Measurements from ENCODE around the gene ENTPD2. TPM values are rescaled to one million over a fixed set of nuclear protein-coding genes. Genes with fewer than 3 reads are reported as not detected.

The ENTPD2 gene
- total and polyA plus RNA-seq, 8 donors = 0.71 to 4.7 (median 2.4) TPM

DNA sequence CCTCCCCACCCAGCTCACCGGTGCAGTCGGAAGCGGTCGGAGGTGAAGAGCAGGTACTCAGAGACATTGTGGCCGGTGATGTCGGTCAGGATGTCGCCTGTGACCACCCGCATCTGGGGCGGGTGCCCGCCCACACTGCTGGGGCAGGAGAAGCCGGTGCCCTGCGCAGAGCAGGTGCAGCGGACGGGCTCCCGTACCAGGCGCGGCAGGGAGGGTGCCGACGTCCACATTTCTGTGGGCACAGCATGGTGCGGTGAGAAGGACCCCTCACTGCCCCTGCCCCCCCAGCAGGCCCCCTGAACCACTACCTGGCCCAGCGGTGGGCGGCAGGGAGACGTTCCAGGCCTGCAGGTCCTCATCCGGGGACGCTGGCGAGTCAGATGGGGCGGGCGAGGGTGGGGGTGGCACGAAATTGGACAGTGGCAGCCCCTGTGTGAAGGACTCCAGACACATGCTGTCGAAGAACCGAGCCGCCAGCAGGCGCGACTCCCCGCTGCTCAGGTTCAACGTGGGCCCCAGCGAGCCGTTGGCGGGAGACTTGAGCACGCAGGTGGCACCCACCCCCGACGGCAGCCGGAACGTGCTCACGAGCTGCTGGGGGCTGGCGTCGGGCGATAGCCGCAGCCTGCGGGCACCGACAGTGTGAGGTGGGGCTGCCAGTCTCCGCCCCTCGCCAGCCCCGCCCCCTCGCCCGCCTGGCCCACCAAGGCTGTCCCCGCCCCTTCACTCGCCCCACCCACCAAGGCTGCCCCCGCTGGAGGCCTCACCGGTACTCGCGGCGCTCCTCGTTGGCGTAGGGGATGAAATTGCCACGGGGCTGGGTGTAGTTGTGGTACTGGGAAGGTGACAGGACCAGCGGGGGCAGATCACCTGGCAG lies 40.9 kb downstream of the ENTPD2 start:
- no peak overlapping the region for H3K27ac ChIP-seq
- no peaks in the 10 kb centered on the region for H3K9me3 ChIP-seq
- intact Hi-C loops (cut with DNase I) = no loop called here
- TF ChIP-seq, protein P1, sequence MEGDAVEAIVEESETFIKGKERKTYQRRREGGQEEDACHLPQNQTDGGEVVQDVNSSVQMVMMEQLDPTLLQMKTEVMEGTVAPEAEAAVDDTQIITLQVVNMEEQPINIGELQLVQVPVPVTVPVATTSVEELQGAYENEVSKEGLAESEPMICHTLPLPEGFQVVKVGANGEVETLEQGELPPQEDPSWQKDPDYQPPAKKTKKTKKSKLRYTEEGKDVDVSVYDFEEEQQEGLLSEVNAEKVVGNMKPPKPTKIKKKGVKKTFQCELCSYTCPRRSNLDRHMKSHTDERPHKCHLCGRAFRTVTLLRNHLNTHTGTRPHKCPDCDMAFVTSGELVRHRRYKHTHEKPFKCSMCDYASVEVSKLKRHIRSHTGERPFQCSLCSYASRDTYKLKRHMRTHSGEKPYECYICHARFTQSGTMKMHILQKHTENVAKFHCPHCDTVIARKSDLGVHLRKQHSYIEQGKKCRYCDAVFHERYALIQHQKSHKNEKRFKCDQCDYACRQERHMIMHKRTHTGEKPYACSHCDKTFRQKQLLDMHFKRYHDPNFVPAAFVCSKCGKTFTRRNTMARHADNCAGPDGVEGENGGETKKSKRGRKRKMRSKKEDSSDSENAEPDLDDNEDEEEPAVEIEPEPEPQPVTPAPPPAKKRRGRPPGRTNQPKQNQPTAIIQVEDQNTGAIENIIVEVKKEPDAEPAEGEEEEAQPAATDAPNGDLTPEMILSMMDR (IDR thresholded peaks at IDR 0.05) = no peak
- peaks cover 0 to 88% of the 10 kb centered on the region in 2 donors for H3K36me3 ChIP-seq
- H3K4me3 ChIP-seq = no peak overlapping the region
- H3K4me1 ChIP-seq = no peaks in the 10 kb centered on the region
- ATAC-seq (no peak), DNase-seq (no peak)
- no peaks in the 10 kb centered on the region for H3K27me3 ChIP-seq

GRCh38 chr9:137011907-137012675 lies 41.8 kb downstream of the ENTPD2 start:
- no peak overlapping the region for H3K27ac ChIP-seq
- no peaks in the 10 kb centered on the region for H3K27me3 ChIP-seq
- no peaks in the 10 kb centered on the region for H3K9me3 ChIP-seq
- H3K36me3 ChIP-seq = peaks cover 0 to 80% of the 10 kb centered on the region in 2 donors
- ATAC-seq (no peak), DNase-seq (no peak)
- H3K4me1 ChIP-seq = no peaks in the 10 kb centered on the region
- TF ChIP-seq, protein P1 (IDR thresholded peaks at IDR 0.05) = no peak
- no peak overlapping the region for H3K4me3 ChIP-seq
- intact Hi-C loops (cut with DNase I) = no loop called here

GRCh38 chr9:137011156-137011555 lies 42.7 kb downstream of the ENTPD2 start:
- Histone ChIP-seq H3K36me3 (peaks cover 0 to 71% of the 10 kb centered on the region in 2 donors), H3K27me3 (no peaks in the 10 kb centered on the region), H3K27ac (no peak overlapping the region)

GRCh38 chr9:137009938-137010732 lies 43.7 kb downstream of the ENTPD2 start:
- Histone ChIP-seq H3K4me1 (no peaks in the 10 kb centered on the region), H3K9me3 (peaks cover 0 to 3% of the 10 kb centered on the region in 2 donors), H3K4me3 (no peak overlapping the region), H3K27me3 (no peaks in the 10 kb centered on the region), H3K27ac (no peak overlapping the region), H3K36me3 (peaks cover 0 to 61% of the 10 kb centered on the region in 2 donors)
- intact Hi-C loops (cut with DNase I) = no loop called here
- TF ChIP-seq, protein P1 (IDR thresholded peaks at IDR 0.05) = no peak
- DNase-seq = no peak
- ATAC-seq = no peak

More at GRCh38 chr9:137011156-137011555, 42.7 kb downstream of the ENTPD2 start:
- DNase-seq = no peak
- Histone ChIP-seq H3K4me1 (no peaks in the 10 kb centered on the region), H3K9me3 (no peaks in the 10 kb centered on the region), H3K4me3 (no peak overlapping the region)
- intact Hi-C loops (cut with DNase I) = no loop called here
- TF ChIP-seq, protein P1 (IDR thresholded peaks at IDR 0.05) = no peak
- no peak for ATAC-seq
